Stimulated activated CD8-positive, alpha-beta memory T cell treated with anti-CD3 and anti-CD28 coated beads, Interleukin-15, amount 100 ng/mL, for 4 hours (primary cell): Measurements from ENCODE around the gene DTNB.
"Not testable (repeated sequence)": the region's sequence is repeated elsewhere in the genome, so short reads cannot be mapped to it uniquely, and the experiment has no call there.

Experiments
- DNase-seq, 2 donors: peaks; one replicate each; pipeline ENCODE4 v3.0.0-alpha.2; 2020; ENCODE audit warnings: low read depth in 2 of 2

Gene DTNB

DNA sequence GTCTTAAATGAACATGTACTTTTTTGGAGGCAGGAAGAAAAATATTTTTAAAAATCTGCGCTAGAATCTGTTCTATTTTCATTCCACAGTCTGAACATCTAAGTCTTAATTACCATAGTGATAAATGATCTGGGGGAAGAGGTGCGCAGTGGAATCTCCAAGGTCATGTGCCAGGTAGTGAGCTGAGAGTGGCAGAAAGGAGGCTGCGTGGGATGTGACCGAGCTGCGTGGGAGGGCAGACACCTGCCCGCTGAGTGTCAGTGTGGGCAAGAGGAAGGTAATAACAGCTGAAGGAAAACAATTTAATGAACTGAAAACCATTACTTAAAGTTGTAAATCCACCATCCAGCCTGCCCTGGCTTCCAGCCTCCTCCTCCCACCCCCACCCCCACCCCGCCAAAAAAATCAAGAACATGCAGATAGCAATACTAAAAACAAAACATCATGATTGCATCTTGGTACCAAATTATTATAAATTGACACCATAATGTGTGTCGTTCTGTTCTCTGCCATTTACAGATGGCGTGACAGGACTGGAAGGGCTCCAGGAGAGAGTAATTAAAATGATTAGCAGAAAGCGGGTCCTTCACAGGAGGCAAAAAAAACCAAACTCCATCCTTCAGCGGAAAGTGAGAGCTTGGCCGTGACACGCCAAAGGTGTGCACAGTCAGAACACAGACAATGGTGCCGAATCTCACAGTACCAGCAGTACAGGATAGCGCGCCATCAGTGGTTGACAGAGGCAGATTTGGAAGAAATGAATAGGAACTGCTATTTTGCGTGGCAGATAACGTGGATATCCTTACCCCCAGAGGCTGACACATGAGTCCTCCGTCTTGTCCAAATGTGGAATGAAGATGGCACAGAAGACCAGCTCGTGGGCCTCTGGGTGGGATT is 11.4 kb upstream of the DTNB start:
- DNase-seq, result no peak

GRCh38 chr2:25682082-25682481 is 8.7 kb upstream of the DTNB start:
- DNase-seq, result no peak

DNA sequence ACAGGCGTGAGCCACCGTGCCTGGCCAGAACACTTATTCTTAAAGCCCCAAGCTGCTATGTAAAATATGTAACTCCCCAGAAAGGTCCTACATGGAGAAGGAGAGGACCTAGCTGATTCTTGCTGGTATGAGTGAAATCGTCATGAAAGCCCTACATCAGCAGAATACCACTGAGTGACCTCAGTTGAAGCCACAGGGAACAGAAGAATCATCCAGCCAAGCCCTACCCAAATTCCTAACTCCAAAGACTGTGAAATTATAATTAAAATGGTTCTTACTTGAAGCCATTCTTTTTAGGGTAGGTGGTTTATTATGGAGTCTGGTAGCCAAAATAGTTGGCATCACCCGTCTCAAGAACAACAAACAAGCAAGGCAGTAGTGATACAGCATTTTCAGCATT is 4.5 kb upstream of the DTNB start:
- no peak for DNase-seq

DNA sequence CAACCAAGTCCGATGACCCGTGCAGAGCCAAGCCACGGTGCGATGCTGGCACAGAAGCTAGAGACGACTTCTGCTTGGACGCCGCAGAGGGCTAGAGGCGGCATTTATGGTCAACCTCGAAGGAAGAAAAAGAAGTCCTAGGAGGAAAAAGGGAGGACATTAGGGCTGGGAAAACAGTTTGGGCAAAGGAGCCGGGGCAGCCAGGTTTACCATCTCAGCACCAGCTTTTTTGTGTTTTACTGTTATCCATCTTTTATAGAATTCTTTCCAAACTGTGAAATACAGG is 643 bp upstream of the DTNB start:
- DNase-seq, result no peak

DNA sequence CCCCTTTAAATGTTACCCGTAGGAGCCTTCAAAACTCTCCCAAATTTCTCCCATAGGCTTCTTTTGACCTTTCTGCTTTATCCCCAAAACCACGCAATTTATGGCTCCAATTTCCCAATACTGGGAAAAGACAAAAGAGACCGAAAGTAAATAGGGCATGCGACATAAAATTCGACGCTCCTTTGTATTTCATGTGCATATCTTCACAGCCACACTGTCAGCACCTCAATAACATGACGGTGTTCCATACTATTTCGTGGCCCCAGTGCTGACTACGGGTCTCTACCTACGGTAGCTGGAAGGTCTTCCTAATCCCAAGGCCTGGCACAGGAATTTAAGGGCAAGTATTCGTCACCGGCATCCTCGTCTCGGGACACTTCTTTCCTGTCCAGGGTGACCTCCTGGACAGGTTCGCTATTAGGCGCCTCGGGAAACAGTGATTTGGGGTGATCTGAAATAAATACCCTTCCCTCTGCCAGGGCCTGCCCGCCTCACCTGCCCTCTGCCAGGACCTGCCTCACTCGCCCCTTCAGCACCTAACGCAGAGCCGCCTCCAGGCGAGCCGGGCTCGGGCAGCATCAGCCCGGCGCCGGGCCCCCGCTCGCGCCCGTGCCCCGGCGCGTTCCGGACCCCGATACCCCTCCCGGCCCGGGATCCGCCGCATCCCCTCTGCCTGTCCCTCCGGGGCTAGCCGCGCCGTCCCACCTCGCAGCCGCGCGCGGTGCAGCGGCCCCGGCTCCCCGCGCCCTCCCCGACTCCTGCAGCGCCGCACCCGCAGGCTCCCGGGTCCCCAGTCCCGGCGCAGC is 680 bp downstream of the DTNB start:
- peak; percentile 40 to 53 for DNase-seq

DNA sequence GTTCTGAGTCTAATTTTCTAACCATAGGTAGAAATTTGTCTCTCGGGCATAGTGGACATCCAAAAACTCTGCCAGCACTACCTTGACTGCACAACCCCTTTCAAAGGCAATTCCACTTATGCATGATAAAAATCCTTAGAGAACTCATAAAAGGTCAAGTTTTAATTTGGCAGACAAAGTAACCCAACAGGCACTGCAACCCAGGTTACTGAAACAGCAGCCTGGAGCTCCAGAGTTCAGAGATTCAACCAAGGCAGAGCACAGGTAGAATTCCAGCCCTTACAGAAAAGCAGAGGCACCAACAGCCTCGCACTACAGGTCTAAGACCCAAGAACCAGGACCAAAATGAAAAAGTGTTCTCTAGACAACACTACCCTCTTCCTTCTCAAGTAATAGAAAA is 1.8 kb downstream of the DTNB start:
- no peak for DNase-seq

DNA sequence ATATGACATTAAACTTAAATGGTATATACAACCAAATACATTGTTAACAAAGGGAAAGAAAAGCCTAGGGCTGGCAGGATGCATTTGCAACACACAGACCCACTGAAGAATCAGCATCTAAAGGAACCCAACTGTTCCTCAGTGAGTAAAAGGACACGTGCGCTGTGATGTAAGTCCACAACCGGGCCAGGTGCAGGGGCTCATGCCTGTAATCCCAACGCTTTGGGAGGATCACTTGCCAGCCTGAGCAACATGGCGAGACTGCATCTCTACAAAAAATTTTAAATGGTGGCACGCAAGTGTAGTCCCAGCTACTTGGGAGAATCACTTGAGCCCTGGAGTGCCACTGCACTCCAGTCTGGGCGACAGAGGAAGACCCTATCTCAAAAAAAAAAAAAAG is 3.9 kb downstream of the DTNB start:
- no peak for DNase-seq

DNA sequence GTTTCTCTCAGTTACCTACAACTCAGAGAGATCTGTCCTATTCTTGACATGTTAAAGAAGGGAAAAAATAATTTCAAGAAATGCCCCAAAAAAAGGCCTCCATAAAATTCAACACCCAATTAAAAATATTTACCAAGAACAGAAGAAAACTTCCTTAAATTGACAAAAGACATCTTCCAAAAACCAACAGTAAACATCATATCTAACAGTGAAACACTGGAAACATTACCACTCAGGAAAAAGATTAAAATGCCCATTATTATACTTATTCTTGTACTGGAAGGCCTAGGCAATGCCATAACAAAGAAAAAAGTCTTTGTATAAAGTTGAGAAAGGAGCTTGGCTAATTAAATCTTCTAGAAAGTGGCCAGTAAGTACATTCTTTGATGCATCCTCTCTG is 7.2 kb downstream of the DTNB start:
- no peak for DNase-seq

GRCh38 chr2:25665429-25665828 is 7.9 kb downstream of the DTNB start:
- DNase-seq, result not testable (repeated sequence)

DNA sequence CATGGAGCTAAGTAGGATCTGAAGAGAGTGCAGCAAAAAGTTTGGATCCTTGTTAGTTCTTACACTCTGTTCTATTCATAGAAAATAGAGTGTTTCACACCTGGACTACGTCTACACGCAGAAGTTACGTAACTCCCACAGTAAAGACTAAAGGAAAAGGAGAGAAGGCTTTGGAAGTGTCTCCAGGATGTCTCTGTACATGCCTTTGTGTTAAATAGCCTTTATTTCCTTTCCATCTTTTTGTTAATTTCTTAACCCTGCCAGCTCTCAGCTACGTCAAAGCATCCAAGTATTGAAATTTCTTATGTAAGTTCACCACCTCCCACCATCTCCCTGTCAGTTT is 8.4 kb downstream of the DTNB start:
- DNase-seq, result no peak

DNA sequence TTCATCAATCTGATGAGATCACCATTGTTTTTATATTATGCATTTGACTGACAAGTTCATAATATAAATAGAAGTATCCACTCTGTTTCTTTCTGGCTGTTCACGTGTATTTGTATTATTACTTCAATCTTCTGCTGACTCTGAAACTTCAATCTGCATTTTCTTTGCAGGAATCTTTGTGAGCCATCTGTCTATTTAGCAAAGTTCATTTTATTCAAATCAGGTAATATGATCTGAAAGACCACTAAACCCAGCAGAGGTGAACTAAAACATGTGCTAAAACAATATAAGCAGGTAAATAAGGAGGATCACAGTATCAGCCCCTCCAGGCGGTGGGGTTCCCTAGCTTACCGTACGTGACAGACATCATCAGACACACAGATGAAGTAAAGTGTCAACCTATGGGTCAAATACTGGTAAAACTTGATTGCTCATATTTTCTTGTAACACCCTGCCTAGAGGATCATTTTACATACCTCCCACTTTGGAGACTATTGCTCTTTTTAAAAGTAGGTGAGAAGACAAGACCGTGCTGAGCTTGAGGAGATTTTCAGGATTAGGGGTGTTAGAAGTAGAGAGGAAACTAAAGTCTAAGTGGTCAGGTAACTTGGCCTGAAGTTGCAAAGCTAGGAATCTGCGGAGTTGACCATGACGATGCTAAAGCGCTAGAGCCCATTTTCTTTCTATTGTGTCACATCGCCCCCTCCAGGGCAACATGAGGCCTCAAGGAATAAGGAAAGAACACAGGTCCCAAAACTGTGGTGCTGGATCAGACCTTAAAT is 9.0 kb downstream of the DTNB start:
- no peak for DNase-seq

DNA sequence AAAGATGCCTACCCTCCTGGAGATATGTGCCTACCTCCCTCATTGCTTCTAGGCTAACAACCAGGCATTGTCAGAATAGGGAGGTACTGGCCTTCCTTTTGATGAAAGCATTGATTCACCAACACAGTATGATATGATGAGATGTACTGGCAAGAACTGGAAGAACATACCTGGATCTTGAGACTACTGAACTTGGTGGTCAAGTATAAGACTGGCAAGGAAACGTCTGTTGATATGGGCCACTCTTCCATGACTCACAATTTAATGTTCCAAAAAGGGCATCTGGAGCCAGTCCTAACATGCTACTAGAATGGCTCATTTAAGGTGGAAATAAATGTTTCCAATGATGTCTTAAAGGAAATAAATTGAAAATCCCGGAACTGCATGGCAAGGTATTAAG is 18.1 kb downstream of the DTNB start:
- DNase-seq, result no peak

DNA sequence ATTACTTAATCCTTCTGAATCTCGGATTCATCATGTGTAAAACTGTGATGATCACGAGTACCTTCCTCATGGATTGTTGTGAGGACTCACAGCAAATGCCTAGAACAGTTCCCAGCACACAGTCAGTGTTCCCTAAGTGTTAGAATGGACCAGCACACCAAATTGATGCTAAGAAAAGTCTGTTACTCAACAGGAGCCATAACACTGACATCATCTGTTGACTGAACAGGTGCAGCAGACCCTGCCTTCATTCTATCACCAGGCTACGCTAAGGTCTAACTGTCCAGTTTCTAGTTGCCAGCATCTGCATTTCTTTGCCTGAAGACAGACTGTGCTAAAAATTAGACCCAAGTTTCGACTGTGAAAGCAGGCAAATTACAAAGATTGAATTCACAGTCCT is 18.6 kb downstream of the DTNB start:
- no peak for DNase-seq

DNA sequence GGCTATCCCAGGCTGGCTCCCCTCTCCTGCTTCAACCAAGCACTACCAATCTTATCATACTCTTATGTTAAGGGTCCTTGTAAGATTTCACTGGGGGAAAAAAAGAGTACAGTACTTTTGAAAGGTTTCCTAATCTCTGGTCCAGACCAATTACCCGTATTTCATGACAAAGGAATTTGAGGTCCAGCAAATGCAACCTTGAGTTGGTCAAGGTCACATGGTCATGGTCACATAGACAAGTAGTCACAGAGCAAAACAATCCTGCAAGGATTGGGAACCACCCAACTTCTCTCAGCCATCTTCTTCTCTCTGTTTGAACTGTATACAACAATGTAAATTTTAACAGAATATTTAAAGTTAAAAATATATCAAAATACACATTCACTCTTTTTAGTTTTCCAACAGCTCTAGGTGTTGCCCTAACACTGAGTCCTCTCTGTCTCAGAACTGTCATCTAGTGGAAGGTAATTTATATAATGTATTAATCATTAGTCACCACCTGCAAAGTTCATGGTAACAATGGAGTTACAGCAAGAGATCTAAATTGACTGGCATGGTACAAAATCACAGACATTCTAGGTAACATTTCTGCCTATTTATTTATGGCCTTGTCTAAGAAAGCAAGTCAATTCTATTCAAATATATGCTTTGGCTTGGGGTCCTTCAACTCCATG is 21.5 kb downstream of the DTNB start:
- no peak for DNase-seq

DNA sequence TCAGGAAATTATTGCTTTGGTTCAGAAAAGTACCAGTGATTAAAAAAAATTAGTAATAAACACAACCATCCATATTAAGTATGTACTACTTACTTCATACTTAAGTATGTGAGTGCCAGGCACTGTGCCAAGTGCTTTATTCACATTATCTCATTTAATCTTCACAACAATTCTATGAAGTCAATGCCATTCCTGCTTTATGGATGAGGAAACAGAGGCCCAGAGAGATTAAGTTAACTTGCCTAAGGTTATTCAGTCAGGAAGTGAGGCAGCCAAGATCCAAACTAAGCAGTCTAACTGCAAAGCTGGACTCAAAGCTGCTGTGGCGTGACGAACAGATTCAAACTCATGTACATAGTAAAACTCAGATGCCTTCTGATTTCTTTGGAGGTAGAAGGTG is 22.3 kb downstream of the DTNB start:
- DNase-seq, result no peak

GRCh38 chr2:25650256-25650655 is 23.1 kb downstream of the DTNB start:
- DNase-seq, result no peak

DNA sequence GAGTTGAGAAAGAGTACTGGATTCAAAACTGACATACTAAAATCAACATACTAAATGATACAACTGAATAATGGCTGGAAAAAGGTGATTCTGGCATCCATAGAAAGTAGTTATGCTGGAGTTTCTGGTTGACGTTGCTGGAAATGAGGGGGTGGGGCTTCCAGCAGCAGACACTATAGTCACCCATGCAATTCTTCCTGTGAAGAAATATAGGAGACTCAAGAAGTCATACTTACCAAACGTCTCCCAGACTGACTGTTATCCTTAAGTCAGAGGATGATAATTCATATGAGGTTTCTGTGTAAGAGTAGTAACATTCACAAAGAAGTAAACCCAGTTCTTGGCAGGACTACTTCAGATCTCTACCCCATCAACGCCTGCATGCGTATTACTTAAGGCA is 23.6 kb downstream of the DTNB start:
- DNase-seq, result no peak

DNA sequence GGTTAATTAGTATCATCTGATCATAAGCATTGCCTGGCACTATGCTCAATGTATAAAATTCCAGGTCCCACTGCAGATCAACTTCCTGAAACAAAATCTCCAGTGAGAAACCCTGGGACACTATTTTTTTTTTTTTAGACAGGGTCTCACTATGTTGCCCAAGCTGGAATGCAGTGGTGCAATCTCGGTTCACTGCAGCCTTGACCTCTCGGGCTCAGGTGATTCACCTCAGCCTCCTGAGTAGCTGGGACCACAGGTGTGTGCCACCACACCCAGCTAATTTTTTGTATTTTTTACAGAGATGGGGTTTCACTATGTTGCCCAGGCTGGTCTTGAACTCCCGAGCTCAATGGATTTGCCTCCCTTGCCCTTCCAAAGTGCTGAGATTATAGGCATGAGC is 31.1 kb downstream of the DTNB start:
- no peak for DNase-seq

GRCh38 chr2:25639696-25640095 is 33.7 kb downstream of the DTNB start:
- DNase-seq, result no peak

GRCh38 chr2:25639131-25639530 is 34.2 kb downstream of the DTNB start:
- no peak for DNase-seq

- DNase-seq, result no peak
Measured at GRCh38 chr2:25635797-25636196, 37.6 kb downstream of the DTNB start.

- DNase-seq, result not testable (repeated sequence)
Measured at GRCh38 chr2:25633801-25634200, 39.6 kb downstream of the DTNB start.
